Activated effector memory CD4-positive, alpha-beta T cell treated with anti-CD3 and anti-CD28 coated beads, Interleukin-2, amount 50 U/mL, for 16 hours (primary cell): ENCODE measurements around the gene FBXO9.
"Not testable (repeated sequence)": the region's sequence is repeated elsewhere in the genome, so short reads cannot be mapped to it uniquely, and the experiment has no call there.

Source experiments
- DNase-seq: peaks from one replicate; pipeline ENCODE4 v3.0.0-alpha.2; 2020

FBXO9 gene

GRCh38 chr6:53048431-53049195, 16.6 kb upstream of the FBXO9 start:
- DNase-seq: no peak

GRCh38 chr6:53049415-53049814, 15.8 kb upstream of the FBXO9 start:
- DNase-seq: no peak

- DNase-seq: not testable (repeated sequence)
These were observed 13.1 kb upstream of the FBXO9 start for GRCh38 chr6:53052152-53052551.

GRCh38 chr6:53054532-53054931, 10.7 kb upstream of the FBXO9 start:
- DNase-seq: no peak

- no peak for DNase-seq
These were observed 9.3 kb upstream of the FBXO9 start for GRCh38 chr6:53055873-53056272.

DNA sequence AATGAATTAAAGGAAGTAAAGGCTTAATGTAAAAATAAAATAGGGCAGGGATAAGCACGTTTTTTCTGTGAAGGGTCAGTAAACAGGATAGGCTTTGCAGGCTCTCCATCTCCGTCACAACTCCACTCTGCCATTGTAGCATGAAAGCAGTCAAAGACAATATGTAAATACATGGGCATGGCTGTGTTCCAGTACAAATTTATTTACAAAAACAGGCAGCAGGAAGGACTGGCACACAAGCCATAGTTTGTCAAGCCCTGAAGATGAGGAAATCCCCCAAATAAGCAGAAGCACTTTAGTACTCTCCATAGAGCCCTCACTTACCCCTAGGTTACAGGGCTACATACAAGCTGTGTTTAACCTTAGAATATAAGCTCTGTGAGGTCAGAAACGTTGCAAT, 8.9 kb upstream of the FBXO9 start:
- DNase-seq: no peak

- no peak for DNase-seq
These were observed 6.6 kb upstream of the FBXO9 start for GRCh38 chr6:53058388-53059195.

- no peak for DNase-seq
These were observed 5.3 kb upstream of the FBXO9 start for GRCh38 chr6:53059648-53060589.

GRCh38 chr6:53062169-53062539, 3.0 kb upstream of the FBXO9 start:
- DNase-seq: no peak

DNA sequence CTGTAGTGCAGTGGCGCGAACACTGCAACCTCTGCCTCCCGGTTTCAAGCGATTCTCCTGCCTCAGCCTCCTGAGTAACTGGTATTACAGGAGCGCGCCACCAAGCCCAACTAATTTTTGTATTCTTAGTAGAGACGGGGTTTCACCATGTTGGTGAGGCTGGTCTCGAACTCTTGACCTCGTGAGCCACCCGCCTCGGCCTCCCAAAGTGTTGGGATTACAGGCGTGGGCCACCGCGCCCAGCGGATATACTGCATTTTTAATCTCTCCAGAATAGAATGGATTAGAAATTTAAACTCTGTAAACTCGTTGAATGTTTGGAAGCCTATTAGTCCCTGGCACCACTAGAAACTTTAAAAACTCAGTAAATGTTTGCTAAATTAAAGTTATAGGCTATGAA, 949 bp upstream of the FBXO9 start:
- DNase-seq: not testable (repeated sequence)

DNA sequence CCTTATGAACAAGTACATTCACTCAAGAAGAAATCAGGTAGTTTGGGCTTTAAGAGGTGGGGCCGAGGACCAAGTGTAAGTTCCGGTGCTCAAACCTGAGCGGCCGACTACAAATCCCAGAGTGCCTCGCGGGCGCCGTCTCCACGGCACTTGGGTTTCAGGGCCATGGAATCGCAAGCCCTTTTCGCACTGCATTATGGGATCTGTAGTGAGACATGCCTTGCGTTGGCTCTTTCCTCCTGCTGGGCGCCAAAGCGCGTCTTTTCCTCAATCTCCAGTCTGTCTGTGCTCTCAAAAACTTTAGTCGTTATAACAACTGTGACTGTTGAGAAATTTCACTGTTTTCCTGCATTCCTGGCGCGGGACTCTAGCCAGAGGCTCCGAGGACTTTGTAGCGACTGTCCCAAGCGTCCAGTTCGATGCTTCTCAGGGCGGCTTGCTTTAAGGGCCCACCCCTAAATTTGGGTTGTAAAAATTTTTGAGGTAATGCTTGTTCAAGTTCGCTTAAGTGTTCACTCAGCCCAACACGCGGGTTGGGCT, 408 bp upstream of the FBXO9 start:
- DNase-seq: peak; percentile 98

- peak; percentile 78 for DNase-seq
These were observed 843 bp downstream of the FBXO9 start for GRCh38 chr6:53066077-53066417.

GRCh38 chr6:53066874-53067706, 1.9 kb downstream of the FBXO9 start:
- DNase-seq: no peak

DNA sequence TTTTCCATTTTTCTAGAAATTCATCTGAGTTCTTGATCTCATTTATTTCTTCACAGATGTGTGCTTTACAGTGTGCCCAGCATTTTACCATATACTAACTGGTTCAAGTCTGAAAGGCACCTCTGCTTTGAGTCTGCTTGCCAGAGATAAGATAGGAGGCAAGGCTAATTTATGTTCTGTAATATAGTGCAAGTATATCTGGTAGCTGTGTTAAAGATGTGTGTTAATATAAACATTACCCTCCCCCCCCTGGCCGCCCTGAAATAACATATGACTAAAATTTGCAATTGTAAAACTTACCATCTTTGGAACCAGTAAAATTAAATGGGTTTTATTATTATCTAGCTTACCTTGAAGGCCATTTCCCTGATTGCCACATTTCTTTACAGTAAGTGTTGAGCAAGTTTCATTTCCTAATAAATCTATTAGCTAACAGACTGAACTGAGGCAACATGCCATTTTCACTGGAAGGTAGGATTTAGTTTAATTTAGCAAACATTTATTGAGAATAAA, 2.7 kb downstream of the FBXO9 start:
- DNase-seq: no peak

DNA sequence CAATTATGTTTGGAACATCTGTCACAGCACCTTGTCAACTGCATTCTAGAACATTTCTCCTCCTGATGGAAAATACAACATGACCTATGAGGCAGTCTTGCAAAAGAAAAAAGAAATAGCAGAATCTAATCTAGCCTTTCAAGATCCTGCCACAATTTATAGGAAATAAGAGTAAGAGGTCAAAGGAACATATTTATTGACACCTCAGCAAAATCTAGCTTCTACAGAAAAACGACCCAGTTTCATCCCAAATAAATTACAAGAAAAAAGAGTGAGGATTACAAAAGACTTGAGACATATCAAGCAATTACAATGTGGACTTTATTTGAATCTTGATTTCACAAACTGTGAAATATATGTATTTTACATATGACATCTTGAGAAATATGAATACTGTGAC, 4.2 kb downstream of the FBXO9 start:
- no peak for DNase-seq

GRCh38 chr6:53070806-53071205, 5.6 kb downstream of the FBXO9 start:
- DNase-seq: no peak

DNA sequence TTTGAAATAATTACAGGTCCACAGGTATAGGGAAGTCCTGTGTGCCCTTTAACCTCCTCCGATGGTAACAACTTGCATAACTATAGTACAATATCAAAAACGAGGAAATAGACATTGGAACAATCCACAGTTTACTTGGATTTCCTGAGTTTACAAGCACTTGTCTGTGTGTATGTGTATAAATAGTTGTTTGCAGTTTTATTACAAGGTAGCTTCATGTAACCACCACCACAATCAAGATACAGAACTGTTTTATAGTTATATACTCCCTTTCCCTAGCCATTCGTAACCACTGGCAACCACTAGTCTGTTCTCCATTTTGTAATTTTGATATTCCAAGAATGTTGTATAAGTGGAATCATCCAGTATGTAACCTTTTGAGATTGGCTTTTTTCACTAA, 9.1 kb downstream of the FBXO9 start:
- DNase-seq: no peak

DNA sequence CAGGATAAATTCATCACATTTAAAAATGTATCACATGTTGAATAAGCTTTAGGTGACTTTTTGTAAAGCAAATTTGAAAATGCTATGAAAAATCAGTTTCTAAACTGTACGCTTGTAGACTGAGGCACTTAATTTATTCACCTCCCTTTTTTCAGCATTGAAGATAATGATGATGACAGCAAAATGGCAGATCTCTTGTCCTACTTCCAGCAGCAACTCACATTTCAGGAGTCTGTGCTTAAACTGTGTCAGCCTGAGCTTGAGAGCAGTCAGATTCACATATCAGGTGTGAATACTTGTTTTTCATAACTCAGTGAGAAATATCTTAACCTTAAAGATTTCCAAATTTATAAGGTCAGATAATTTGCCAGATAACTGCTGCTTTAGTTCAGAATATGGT, 15.6 kb downstream of the FBXO9 start:
- no peak for DNase-seq

DNA sequence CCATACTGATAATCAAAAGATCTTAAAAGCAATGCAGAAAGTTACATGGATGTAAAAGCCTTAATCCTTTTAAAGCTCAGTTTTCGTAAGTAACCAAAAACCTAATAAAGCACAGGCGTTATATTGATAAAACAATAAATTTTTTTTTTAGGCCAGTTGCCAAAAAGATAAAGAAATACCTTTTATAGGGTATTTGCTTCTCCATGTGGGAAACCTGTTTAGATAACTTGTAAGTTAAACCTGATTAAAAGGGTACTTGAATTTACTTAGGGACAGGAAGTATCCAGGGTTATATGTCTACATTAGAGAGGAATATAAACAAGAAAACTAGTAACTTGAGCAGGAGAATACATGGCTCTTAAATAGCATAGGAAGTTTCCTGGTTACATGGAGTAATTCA, 21.1 kb downstream of the FBXO9 start:
- no peak for DNase-seq

DNA sequence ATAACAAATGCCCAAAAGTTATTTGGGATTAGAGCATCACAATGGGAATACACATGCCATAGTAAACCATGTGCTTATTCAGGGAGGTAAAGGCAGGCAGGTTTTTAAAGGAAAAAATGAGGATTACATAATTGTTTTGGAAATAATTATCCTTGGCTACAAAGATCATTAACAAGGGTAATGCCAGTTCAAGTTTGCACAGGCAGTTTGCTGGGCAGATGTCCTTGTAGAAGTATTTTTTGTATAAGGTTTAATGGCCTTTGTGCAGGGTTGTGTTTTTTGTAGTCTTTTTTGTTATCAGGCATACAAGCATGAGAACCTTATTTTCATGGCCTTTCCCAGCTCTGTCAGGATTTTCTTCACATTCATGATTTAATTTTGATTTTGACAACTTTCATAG, 24.7 kb downstream of the FBXO9 start:
- no peak for DNase-seq

GRCh38 chr6:53090576-53090975, 25.4 kb downstream of the FBXO9 start:
- DNase-seq: no peak

GRCh38 chr6:53095270-53095669, 30.1 kb downstream of the FBXO9 start:
- DNase-seq: no peak
